ENCODE measurements around the gene IBA57.
"Not testable (repeated sequence)": the region's sequence is repeated elsewhere in the genome, so short reads cannot be mapped to it uniquely, and the experiment has no call there.

IBA57 gene

GRCh38 chr1:228226956-228227791, 61.6 kb downstream of the IBA57 start:
- peak; percentile 43 for DNase-seq (ENCODE audit: low spot score)

GRCh38 chr1:228228147-228228546, 62.5 kb downstream of the IBA57 start:
- DNase-seq (ENCODE audit: low spot score): not testable (repeated sequence)

GRCh38 chr1:228228601-228229074, 63.0 kb downstream of the IBA57 start:
- DNase-seq (ENCODE audit: low spot score): no peak

DNA sequence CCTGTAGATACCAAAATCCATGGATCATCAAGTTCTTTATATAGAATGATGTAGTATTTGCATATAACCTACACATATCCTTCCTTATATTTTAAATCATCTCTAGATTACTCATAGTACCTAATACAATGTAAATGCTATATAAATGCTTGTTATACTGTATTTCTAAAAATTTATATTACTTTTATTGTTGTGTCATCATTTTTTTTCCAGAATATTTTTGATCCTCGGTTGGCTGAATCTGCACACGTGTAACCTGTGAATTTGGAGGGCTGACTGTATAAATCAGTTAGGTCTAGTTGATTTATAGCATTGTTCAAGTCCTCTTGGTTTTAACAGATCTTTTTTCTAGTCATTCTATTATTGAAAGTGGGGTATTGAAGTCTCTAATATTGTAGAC, 65.6 kb downstream of the IBA57 start:
- no peak for DNase-seq (ENCODE audit: low spot score)
